IMR-90 (cell line): ENCODE results near the gene HNRNPL. TPM values are rescaled to one million over a fixed set of nuclear protein-coding genes. Genes with fewer than 3 reads are reported as not detected.

Source experiments
- ATAC-seq: fragments of 200-7000 bp; cut with Tn5 transposase; 2 replicates; pipeline ENCODE4 v1.9.1; 2020; ENCODE audit warnings: low read depth, mild to moderate bottlenecking, moderate library complexity
- BruUV-seq: library from RNA; stranded (reverse); fragments of 400-500 nt; replicated peaks from 2 replicates; lab custom pipeline; 2021; lab: Mats Ljungman, UMichigan
- CTCF ChIA-PET: fragments of 300-600 bp; formaldehyde crosslinking; extraction: SDS; loops from one replicate; lab custom pipeline; 2021; ENCODE audit warnings: antibody characterized with exemption; lab: Yijun Ruan, JAX
- POLR2A ChIA-PET: fragments of 300-600 bp; sonication (Branson Sonifier 250); formaldehyde crosslinking; loops from one replicate; lab custom pipeline; 2022; ENCODE audit warnings: antibody characterized with exemption; ENCODE audit not compliant: unreplicated experiment; lab: Charles Lee
- DNase-seq: peaks from one replicate; pipeline ENCODE4 v3.0.0; 2013
- H2AFZ ChIP-seq: replicated peaks from 2 replicates; pipeline ENCODE3; 2013; ENCODE audit warnings: low read length, mild to moderate bottlenecking; ENCODE audit not compliant: poor library complexity
- H2AK5ac ChIP-seq: 2 replicates; pipeline ENCODE4 v1.6.1; 2013; ENCODE audit warnings: low read depth, low read length, inconsistent platforms
- H2AK9ac ChIP-seq: replicated peaks from 2 replicates; pipeline ENCODE3; 2013; ENCODE audit warnings: mild to moderate bottlenecking, low read depth, low read length, moderate library complexity; ENCODE audit not compliant: poor library complexity
- H2BK120ac ChIP-seq: 2 replicates; pipeline ENCODE4 v1.6.1; 2013; ENCODE audit warnings: low read depth, low read length, inconsistent platforms
- H2BK15ac ChIP-seq: 3 replicates; pipeline ENCODE4 v1.6.1; 2013; ENCODE audit warnings: low read depth, low read length, inconsistent platforms
- H2BK20ac ChIP-seq: 2 replicates; pipeline ENCODE4 v1.6.1; 2013; ENCODE audit warnings: low read depth, mild to moderate bottlenecking, inconsistent platforms, low read length, moderate library complexity
- H2BK5ac ChIP-seq: 2 replicates; pipeline ENCODE4 v1.6.1; 2013; ENCODE audit warnings: mild to moderate bottlenecking, low read depth, low read length, inconsistent platforms; ENCODE audit not compliant: poor library complexity, severe bottlenecking
- H3K14ac ChIP-seq: replicated peaks from 2 replicates; pipeline ENCODE4 v1.6.1; 2013; ENCODE audit warnings: low read depth, low read length, inconsistent platforms
- H3K18ac ChIP-seq: 2 replicates; pipeline ENCODE4 v1.6.1; 2013; ENCODE audit warnings: low read depth, low read length, control low read depth
- H3K23ac ChIP-seq: 2 replicates; pipeline ENCODE4 v1.6.1; 2013; ENCODE audit warnings: low read depth, low read length, inconsistent platforms
- H3K27ac ChIP-seq: 2 replicates; pipeline ENCODE4 v1.5.1; 2013; ENCODE audit warnings: mild to moderate bottlenecking, control low read depth, low read length; ENCODE audit not compliant: insufficient read depth
- H3K27me3 ChIP-seq: 2 replicates; pipeline ENCODE4 v1.6.1; 2013; ENCODE audit warnings: low read length; ENCODE audit not compliant: control insufficient read depth, insufficient read depth
- H3K36me3 ChIP-seq: 2 replicates; pipeline ENCODE4 v1.6.1; 2013; ENCODE audit warnings: low read length, mixed read lengths; ENCODE audit not compliant: control insufficient read depth, insufficient read depth
- H3K4ac ChIP-seq: 2 replicates; pipeline ENCODE4 v1.6.1; 2013; ENCODE audit warnings: low read depth, low read length, inconsistent platforms
- H3K4me1 ChIP-seq: 2 replicates; pipeline ENCODE4 v1.6.1; 2013; ENCODE audit warnings: low read length, mixed read lengths; ENCODE audit not compliant: control insufficient read depth, insufficient read depth
- H3K4me2 ChIP-seq: 2 replicates; pipeline ENCODE4 v1.6.1; 2013; ENCODE audit warnings: low read depth, mild to moderate bottlenecking, control low read depth, low read length, moderate library complexity
- H3K4me3 ChIP-seq: 2 replicates; pipeline ENCODE4 v1.5.1; 2013; ENCODE audit warnings: low read depth, mild to moderate bottlenecking, control low read depth, low read length, moderate library complexity; ENCODE audit not compliant: insufficient read depth
- H3K56ac ChIP-seq: 2 replicates; pipeline ENCODE4 v1.6.1; 2013; ENCODE audit warnings: low read length, inconsistent platforms; ENCODE audit not compliant: insufficient read depth; ENCODE audit errors: extremely low read depth
- H3K79me1 ChIP-seq, 2 experiments: 2 replicates each; pipeline ENCODE4 v1.6.1; 2013; ENCODE audit warnings: low read length in 2 of 2, inconsistent platforms in 1 of 2, low read depth in 1 of 2
- H3K9ac ChIP-seq: 2 replicates; pipeline ENCODE4 v1.6.1; 2013; ENCODE audit warnings: low read depth, low read length, control low read depth
- H3K9me1 ChIP-seq: 2 replicates; pipeline ENCODE4 v1.6.1; 2013; ENCODE audit warnings: low read length, inconsistent platforms; ENCODE audit not compliant: insufficient read depth
- H3K9me3 ChIP-seq: 2 replicates; pipeline ENCODE4 v1.6.1; 2013; ENCODE audit warnings: low read length; ENCODE audit not compliant: control insufficient read depth, insufficient read depth
- H4K20me1 ChIP-seq: 2 replicates; pipeline ENCODE4 v1.6.1; 2013; ENCODE audit warnings: low read length, inconsistent platforms; ENCODE audit not compliant: insufficient read depth
- H4K5ac ChIP-seq: 2 replicates; pipeline ENCODE4 v1.6.1; 2013; ENCODE audit warnings: mild to moderate bottlenecking, low read depth, low read length, control low read depth
- H4K8ac ChIP-seq, 2 experiments: 2 replicates each; pipeline ENCODE4 v1.6.1; 2013; ENCODE audit warnings: low read depth in 2 of 2, low read length in 2 of 2, control low read depth in 1 of 2, inconsistent platforms in 1 of 2
- H4K91ac ChIP-seq: 2 replicates; pipeline ENCODE4 v1.6.1; 2013; ENCODE audit warnings: low read depth, low read length, inconsistent platforms; ENCODE audit not compliant: insufficient read depth
- BHLHE40 ChIP-seq: fragments of 150-350 bp; IDR thresholded peaks from 2 replicates; pipeline ENCODE4 v1.6.1; 2016; ENCODE audit warnings: mild to moderate bottlenecking, low read depth, low read length
- CEBPB ChIP-seq: IDR thresholded peaks from 2 replicates; pipeline ENCODE4 v1.6.1; 2012; ENCODE audit warnings: low read depth, low read length, improper control_type of control experiment
- CHD1 ChIP-seq: IDR thresholded peaks from 2 replicates; pipeline ENCODE4 v1.6.1; 2012; ENCODE audit warnings: low read depth, low read length, improper control_type of control experiment
- ELK1 ChIP-seq: fragments of 150-350 bp; IDR thresholded peaks from 2 replicates; pipeline ENCODE4 v1.6.1; 2016; ENCODE audit warnings: low read depth, mild to moderate bottlenecking, low read length, moderate library complexity, borderline replicate concordance
- FOS ChIP-seq: fragments of 150-350 bp; IDR thresholded peaks from 2 replicates; pipeline ENCODE4 v1.6.1; 2016; ENCODE audit warnings: low read depth, low read length
- MAFK ChIP-seq: IDR thresholded peaks from 2 replicates; pipeline ENCODE4 v1.6.1; 2012; ENCODE audit warnings: low read depth, low read length, improper control_type of control experiment
- MAZ ChIP-seq: IDR thresholded peaks from 2 replicates; pipeline ENCODE4 v1.6.1; 2012; ENCODE audit warnings: low read depth, mild to moderate bottlenecking, low read length, improper control_type of control experiment, moderate library complexity, borderline replicate concordance
- MXI1 ChIP-seq: IDR thresholded peaks from 2 replicates; pipeline ENCODE4 v1.6.1; 2012; ENCODE audit warnings: low read depth, mild to moderate bottlenecking, low read length, moderate library complexity, borderline replicate concordance
- NFE2L2 ChIP-seq: fragments of 150-350 bp; IDR thresholded peaks from 2 replicates; pipeline ENCODE4 v1.6.1; 2016; ENCODE audit warnings: low read depth, mild to moderate bottlenecking, low read length
- POLR2A ChIP-seq: IDR thresholded peaks from 2 replicates; pipeline ENCODE4 v1.6.1; 2012; ENCODE audit warnings: mild to moderate bottlenecking, low read depth, low read length
- RAD21 ChIP-seq: IDR thresholded peaks from 2 replicates; pipeline ENCODE4 v1.6.1; 2012; ENCODE audit warnings: low read length, improper control_type of control experiment
- RCOR1 ChIP-seq: IDR thresholded peaks from 2 replicates; pipeline ENCODE4 v1.6.1; 2012; ENCODE audit warnings: mild to moderate bottlenecking, low read length, improper control_type of control experiment; ENCODE audit not compliant: insufficient replicate concordance
- RFX5 ChIP-seq: IDR thresholded peaks from 2 replicates; pipeline ENCODE4 v1.8.0; 2012; ENCODE audit warnings: low read depth, mild to moderate bottlenecking, low read length, moderate library complexity
- SMC3 ChIP-seq: fragments of 150-350 bp; IDR thresholded peaks from 2 replicates; pipeline ENCODE4 v1.6.1; 2016; ENCODE audit warnings: low read depth, mild to moderate bottlenecking, antibody characterized with exemption, low read length, moderate library complexity
- WGBS, 2 experiments: methylation state at CpG; one replicate each; pipeline versions ENCODE4 v1.1.5 to v1.1.7; 2013; ENCODE audit warnings: missing lambda C conversion rate in 2 of 2; ENCODE audit not compliant: insufficient read length in 1 of 2; ENCODE audit errors: extremely low coverage in 2 of 2; 5-methylcytosine and 5-hydroxymethylcytosine counted together
- dilution Hi-C: fragments of 300-500 bp; cut with HindIII; formaldehyde crosslinking; loops from one replicate; pipeline ENCODE4 v1.14.3; 2018; ENCODE audit warnings: low sequenced_read_pairs; ENCODE audit not compliant: unreplicated experiment
- in situ Hi-C: fragments of 300-500 bp; cut with MboI; formaldehyde crosslinking; loops from 3 replicates; pipeline ENCODE4 v1.14.3; 2019; ENCODE audit warnings: low sequenced_read_pairs, inconsistent platforms, mixed read lengths
- intact Hi-C: fragments of 100-400 bp; cut with micrococcal nuclease; formaldehyde crosslinking; loops from 2 replicates; pipeline ENCODE4 v1.10.0; 2022
- polyA plus RNA-seq, 3 experiments: library from polyadenylated mRNA; depleted of rRNA; stranded (reverse); fragments of >200 nt; gene quantifications; 2 replicates each; pipeline ENCODE4 v1.2.3, GENCODE V29; 2012; ENCODE audit warnings: low replicate concordance in 1 of 3
- total RNA-seq: library from RNA; depleted of rRNA; stranded (reverse); fragments of >200 nt; gene quantifications from 2 replicates; pipeline ENCODE4 v1.2.3, GENCODE V29; 2012
- TF ChIP-seq, protein P1 (sequence below): fragments of 150-350 bp; IDR thresholded peaks from 2 replicates; pipeline ENCODE4 v1.6.1; 2017; ENCODE audit warnings: mild to moderate bottlenecking, antibody characterized with exemption, low read length, low read depth
- TF ChIP-seq, protein P2 (sequence below): conservative IDR thresholded peaks from 2 replicates; pipeline ENCODE4 v1.5.1; 2012; ENCODE audit warnings: mild to moderate bottlenecking, low read depth, low read length, improper control_type of control experiment

The HNRNPL gene
- total and polyA plus RNA-seq, 2 of the 4 experiments (the other 2 are of a cell fraction) = 277 to 429 TPM

DNA sequence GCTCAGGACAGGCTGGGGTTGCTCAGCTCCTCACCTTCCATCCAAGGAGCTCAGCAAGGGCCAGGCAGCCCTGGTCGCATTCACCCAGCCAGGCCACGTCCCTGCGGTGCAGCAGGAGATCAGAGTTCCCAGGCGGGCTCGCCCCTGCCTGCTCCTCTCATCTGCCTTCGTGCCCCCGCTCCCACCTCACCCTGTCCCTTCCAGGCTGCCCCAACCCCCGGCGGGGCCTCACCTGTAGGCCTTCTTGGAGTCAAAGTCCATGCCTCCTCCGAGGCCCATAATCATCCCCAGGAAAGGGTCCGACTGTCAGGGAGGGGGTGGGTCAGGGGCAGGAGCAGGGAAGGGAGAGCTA lies 29.6 kb upstream of the HNRNPL start:
- ChIA-PET POLR2A (no interaction called here), CTCF (interaction anchor here (0.5 kb wide), 1 partner anchor 21 kb away, joined by 3 read pairs; no protein-coding TSS in a partner anchor)
- no peak overlapping the region for H2AFZ ChIP-seq
- H4K5ac ChIP-seq = no peak overlapping the region
- peaks cover 16% of the 10 kb centered on the region for H3K36me3 ChIP-seq
- no peak overlapping the region for H4K8ac ChIP-seq
- in situ Hi-C loops = no loop called here
- H3K23ac ChIP-seq = no peak overlapping the region
- no peaks in the 10 kb centered on the region for H4K20me1 ChIP-seq
- no peak overlapping the region for H3K4me2 ChIP-seq
- H4K91ac ChIP-seq = no peak overlapping the region
- H3K9ac ChIP-seq = no peak overlapping the region
- no peak for ATAC-seq
- H3K9me3 ChIP-seq = no peaks in the 10 kb centered on the region
- H2AK9ac ChIP-seq = no peak overlapping the region
- no peak overlapping the region for H3K4me3 ChIP-seq
- no peak overlapping the region for H3K4ac ChIP-seq
- no peak overlapping the region for H2BK15ac ChIP-seq
- dilution Hi-C loops = no loop called here
- H3K79me1 ChIP-seq = no peaks in the 10 kb centered on the region
- no peak for DNase-seq
- no peaks in the 10 kb centered on the region for H3K9me1 ChIP-seq
- no peak overlapping the region for H2AK5ac ChIP-seq
- TF ChIP-seq, protein P1, sequence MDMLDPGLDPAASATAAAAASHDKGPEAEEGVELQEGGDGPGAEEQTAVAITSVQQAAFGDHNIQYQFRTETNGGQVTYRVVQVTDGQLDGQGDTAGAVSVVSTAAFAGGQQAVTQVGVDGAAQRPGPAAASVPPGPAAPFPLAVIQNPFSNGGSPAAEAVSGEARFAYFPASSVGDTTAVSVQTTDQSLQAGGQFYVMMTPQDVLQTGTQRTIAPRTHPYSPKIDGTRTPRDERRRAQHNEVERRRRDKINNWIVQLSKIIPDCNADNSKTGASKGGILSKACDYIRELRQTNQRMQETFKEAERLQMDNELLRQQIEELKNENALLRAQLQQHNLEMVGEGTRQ = no peak
- TF ChIP-seq RCOR1 = no peak
- no peak for TF ChIP-seq BHLHE40
- no peak for TF ChIP-seq CHD1
- no peak for TF ChIP-seq RAD21
- no peak for TF ChIP-seq MAZ
- no peak for TF ChIP-seq MAFK
- no peak for TF ChIP-seq FOS
- no peak for TF ChIP-seq RFX5
- TF ChIP-seq, protein P2, sequence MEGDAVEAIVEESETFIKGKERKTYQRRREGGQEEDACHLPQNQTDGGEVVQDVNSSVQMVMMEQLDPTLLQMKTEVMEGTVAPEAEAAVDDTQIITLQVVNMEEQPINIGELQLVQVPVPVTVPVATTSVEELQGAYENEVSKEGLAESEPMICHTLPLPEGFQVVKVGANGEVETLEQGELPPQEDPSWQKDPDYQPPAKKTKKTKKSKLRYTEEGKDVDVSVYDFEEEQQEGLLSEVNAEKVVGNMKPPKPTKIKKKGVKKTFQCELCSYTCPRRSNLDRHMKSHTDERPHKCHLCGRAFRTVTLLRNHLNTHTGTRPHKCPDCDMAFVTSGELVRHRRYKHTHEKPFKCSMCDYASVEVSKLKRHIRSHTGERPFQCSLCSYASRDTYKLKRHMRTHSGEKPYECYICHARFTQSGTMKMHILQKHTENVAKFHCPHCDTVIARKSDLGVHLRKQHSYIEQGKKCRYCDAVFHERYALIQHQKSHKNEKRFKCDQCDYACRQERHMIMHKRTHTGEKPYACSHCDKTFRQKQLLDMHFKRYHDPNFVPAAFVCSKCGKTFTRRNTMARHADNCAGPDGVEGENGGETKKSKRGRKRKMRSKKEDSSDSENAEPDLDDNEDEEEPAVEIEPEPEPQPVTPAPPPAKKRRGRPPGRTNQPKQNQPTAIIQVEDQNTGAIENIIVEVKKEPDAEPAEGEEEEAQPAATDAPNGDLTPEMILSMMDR = no peak
- no peak for TF ChIP-seq NFE2L2
- TF ChIP-seq CEBPB = no peak
- TF ChIP-seq MXI1 = no peak
- TF ChIP-seq ELK1 = no peak
- no peak for TF ChIP-seq POLR2A
- TF ChIP-seq SMC3 = no peak
- no TSS peak for BruUV-seq
- H2BK20ac ChIP-seq = no peak overlapping the region
- H3K27me3 ChIP-seq = no peaks in the 10 kb centered on the region
- H3K4me1 ChIP-seq = no peaks in the 10 kb centered on the region
- H3K56ac ChIP-seq = no peak overlapping the region
- H3K27ac ChIP-seq = no peak overlapping the region
- no peak overlapping the region for H3K18ac ChIP-seq
- H3K14ac ChIP-seq = no peak overlapping the region
- intact Hi-C loops = no loop called here
- WGBS, 2 experiments = 89% methylated on average over 5 of the region's 11 CpGs; no CpG with 5 or more reads in 1 of the 2 experiments
- H2BK5ac ChIP-seq = no peak overlapping the region
- H2BK120ac ChIP-seq = no peak overlapping the region
